Panc1 (cell line): ENCODE data around the gene TLK1. TPM values are rescaled to one million over a fixed set of nuclear protein-coding genes. Genes with fewer than 3 reads are reported as not detected.

Experiments
- ATAC-seq: fragments of 200-7000 bp; cut with Tn5 transposase; 2 replicates; pipeline ENCODE4 v1.9.1; 2020; ENCODE audit warnings: mild to moderate bottlenecking, moderate library complexity
- BruUV-seq: library from RNA; stranded (reverse); fragments of 400-500 nt; replicated peaks from 2 replicates; lab custom pipeline; 2021; lab: Mats Ljungman, UMichigan
- CTCF ChIA-PET: fragments of 300-600 bp; sonication (Branson Sonifier 250); formaldehyde crosslinking; loops from one replicate; lab custom pipeline; 2022; ENCODE audit warnings: antibody characterized with exemption; lab: Charles Lee
- POLR2A ChIA-PET: fragments of 300-600 bp; sonication (Branson Sonifier 250); formaldehyde crosslinking; loops from one replicate; lab custom pipeline; 2022; ENCODE audit warnings: antibody characterized with exemption; lab: Charles Lee
- DNase-seq: peaks from one replicate; pipeline ENCODE4 v3.0.0-alpha.2; 2010; ENCODE audit warnings: low read depth, low spot score
- H3K27ac ChIP-seq: 2 replicates; pipeline ENCODE4 v1.5.1; 2011; ENCODE audit warnings: mild to moderate bottlenecking, low read length, inconsistent platforms
- H3K27me3 ChIP-seq: fragments of 200-500 bp; sonication (Bioruptor generic); 2 replicates; pipeline ENCODE4 v1.6.0; 2014; ENCODE audit warnings: low read length, inconsistent platforms; ENCODE audit not compliant: control insufficient read depth, insufficient read depth
- H3K36me3 ChIP-seq: fragments of 200-500 bp; sonication (Bioruptor generic); 2 replicates; pipeline ENCODE4 v1.5.1; 2014; ENCODE audit warnings: inconsistent platforms, mild to moderate bottlenecking, low read length, moderate library complexity; ENCODE audit not compliant: control insufficient read depth, insufficient read depth
- H3K4me1 ChIP-seq: 2 replicates; pipeline ENCODE4 v1.5.1; 2011; ENCODE audit warnings: inconsistent platforms, mild to moderate bottlenecking, low read length, moderate library complexity; ENCODE audit not compliant: control insufficient read depth, insufficient read depth
- H3K4me3 ChIP-seq, 2 experiments: 2 replicates each; pipeline ENCODE4 v1.5.1; 2011 to 2012; ENCODE audit warnings: low read depth in 2 of 2, low read length in 2 of 2, mild to moderate bottlenecking in 2 of 2, inconsistent platforms in 1 of 2, moderate library complexity in 1 of 2
- H3K9me3 ChIP-seq: fragments of 200-500 bp; sonication (Bioruptor generic); 2 replicates; pipeline ENCODE4 v1.5.1; 2014; ENCODE audit warnings: low read depth, mild to moderate bottlenecking, inconsistent platforms, low read length, moderate library complexity; ENCODE audit not compliant: control insufficient read depth, insufficient read depth
- POLR2AphosphoS5 ChIP-seq: IDR thresholded peaks from 2 replicates; pipeline ENCODE4 v1.6.1; 2012; ENCODE audit warnings: mild to moderate bottlenecking, low read depth, low read length, moderate library complexity
- SIN3A ChIP-seq: IDR thresholded peaks from 2 replicates; pipeline ENCODE4 v1.6.1; 2012; ENCODE audit warnings: low read depth, mild to moderate bottlenecking, low read length, moderate library complexity, borderline replicate concordance; ENCODE audit not compliant: insufficient read depth
- TCF7L2 ChIP-seq: IDR thresholded peaks from 2 replicates; pipeline ENCODE4 v1.6.1; 2011; ENCODE audit warnings: mild to moderate bottlenecking, low read depth, low read length, inconsistent platforms
- in situ Hi-C: cut with HindIII; loops from 2 replicates; pipeline ENCODE4 v1.10.0; 2016; ENCODE audit warnings: low sequenced_read_pairs, low pct_unique_long_range_greater_than_20kb
- intact Hi-C: fragments of 100-400 bp; cut with micrococcal nuclease; formaldehyde crosslinking; loops from one replicate; pipeline ENCODE4 v1.10.0; 2022; ENCODE audit not compliant: unreplicated experiment
- total RNA-seq: library from RNA; stranded (reverse); gene quantifications from one replicate; pipeline ENCODE4 v1.2.1, GENCODE V29; 2021; ENCODE audit not compliant: unreplicated experiment
- TF ChIP-seq, protein P1 (sequence below), 2 experiments: IDR thresholded peaks; 2 replicates each; pipeline ENCODE4 v1.6.1; 2011 to 2012; ENCODE audit warnings: low read depth in 2 of 2, control low read depth in 1 of 2, low read length in 1 of 2, mild to moderate bottlenecking in 1 of 2, moderate library complexity in 1 of 2; ENCODE audit not compliant: insufficient read depth in 1 of 2
- TF ChIP-seq, protein P2 (sequence below): fragments of 450-650 bp; IDR thresholded peaks from 2 replicates; pipeline ENCODE4 v1.5.1; 2017; ENCODE audit warnings: mild to moderate bottlenecking

The TLK1 gene
- total RNA-seq, 1 experiment from 2014 or later: 92.9 TPM

DNA sequence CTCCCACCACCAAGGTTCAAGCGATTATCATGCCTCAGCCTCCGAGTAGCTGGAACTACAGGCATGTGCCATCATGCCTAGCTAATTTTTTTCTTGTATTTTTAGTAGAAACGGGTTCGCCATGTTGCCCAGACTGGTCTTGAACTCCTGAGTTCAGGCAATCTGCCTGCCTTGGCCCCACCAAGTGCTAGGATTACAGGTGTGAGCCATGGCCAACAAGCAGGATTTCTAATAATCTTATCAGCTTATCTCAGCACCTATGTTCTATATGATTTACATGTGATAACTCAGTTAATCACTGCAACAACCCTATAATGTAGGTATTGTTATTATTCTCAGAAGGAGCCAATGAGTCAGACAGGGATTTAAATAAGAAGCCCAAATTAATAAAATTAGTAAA is 151.3 kb downstream of the TLK1 start:
- Histone ChIP-seq H3K4me3 (no peak overlapping the region), H3K9me3 (no peaks in the 10 kb centered on the region), H3K36me3 (peaks cover 38% of the 10 kb centered on the region), H3K27ac (no peak overlapping the region), H3K27me3 (no peaks in the 10 kb centered on the region), H3K4me1 (no peaks in the 10 kb centered on the region)
- ATAC-seq: no peak
- CTCF ChIA-PET: no interaction called here
- DNase-seq: no peak
- in situ Hi-C loops (no loop called here), intact Hi-C loops (no loop called here)
- TF ChIP-seq SIN3A (no peak), POLR2AphosphoS5 (no peak)
- BruUV-seq: no TSS peak
- POLR2A ChIA-PET: no interaction called here

DNA sequence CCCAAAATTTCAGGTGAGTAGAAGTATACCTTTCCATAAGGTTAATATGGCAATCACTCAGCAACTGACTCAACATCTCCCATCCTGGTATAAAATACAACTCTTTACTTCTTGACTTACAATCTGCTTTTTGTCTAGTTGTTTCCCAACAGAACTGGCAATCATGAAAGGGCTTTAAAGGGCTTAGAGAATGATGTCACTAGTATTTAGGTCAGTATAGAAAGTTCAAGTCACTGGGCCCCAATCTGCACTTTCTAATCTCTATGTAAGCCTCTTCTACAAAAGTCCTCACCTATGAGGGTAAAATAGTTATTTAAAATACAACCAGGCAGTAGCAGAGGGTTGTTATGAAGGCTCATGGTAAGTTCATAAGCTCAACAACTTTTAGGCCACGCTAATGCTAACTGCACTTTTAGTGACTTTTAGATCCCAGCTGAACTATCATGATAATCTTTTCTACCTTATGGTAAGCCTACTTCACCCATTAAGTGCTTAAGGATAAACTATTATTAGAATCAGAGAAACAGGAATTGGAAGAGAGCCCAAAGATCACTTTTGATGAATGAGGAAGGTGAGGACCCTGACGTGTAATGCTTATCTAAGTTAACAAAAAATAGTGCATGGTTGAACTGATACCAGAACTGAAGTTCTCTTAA is 152.0 kb downstream of the TLK1 start:
- CTCF ChIA-PET: no interaction called here

More for the DNA sequence above, 152.0 kb downstream of the TLK1 start:
- ATAC-seq: no peak
- Histone ChIP-seq H3K36me3 (peaks cover 37% of the 10 kb centered on the region), H3K27me3 (no peaks in the 10 kb centered on the region), H3K4me3 (no peak overlapping the region), H3K9me3 (no peaks in the 10 kb centered on the region), H3K4me1 (no peaks in the 10 kb centered on the region), H3K27ac (no peak overlapping the region)
- no TSS peak for BruUV-seq
- POLR2A ChIA-PET: no interaction called here
- intact Hi-C loops (no loop called here), in situ Hi-C loops (no loop called here)
- no peak for DNase-seq
- TF ChIP-seq POLR2AphosphoS5 (no peak), SIN3A (no peak), TCF7L2 (no peak)
- TF ChIP-seq, protein P1, sequence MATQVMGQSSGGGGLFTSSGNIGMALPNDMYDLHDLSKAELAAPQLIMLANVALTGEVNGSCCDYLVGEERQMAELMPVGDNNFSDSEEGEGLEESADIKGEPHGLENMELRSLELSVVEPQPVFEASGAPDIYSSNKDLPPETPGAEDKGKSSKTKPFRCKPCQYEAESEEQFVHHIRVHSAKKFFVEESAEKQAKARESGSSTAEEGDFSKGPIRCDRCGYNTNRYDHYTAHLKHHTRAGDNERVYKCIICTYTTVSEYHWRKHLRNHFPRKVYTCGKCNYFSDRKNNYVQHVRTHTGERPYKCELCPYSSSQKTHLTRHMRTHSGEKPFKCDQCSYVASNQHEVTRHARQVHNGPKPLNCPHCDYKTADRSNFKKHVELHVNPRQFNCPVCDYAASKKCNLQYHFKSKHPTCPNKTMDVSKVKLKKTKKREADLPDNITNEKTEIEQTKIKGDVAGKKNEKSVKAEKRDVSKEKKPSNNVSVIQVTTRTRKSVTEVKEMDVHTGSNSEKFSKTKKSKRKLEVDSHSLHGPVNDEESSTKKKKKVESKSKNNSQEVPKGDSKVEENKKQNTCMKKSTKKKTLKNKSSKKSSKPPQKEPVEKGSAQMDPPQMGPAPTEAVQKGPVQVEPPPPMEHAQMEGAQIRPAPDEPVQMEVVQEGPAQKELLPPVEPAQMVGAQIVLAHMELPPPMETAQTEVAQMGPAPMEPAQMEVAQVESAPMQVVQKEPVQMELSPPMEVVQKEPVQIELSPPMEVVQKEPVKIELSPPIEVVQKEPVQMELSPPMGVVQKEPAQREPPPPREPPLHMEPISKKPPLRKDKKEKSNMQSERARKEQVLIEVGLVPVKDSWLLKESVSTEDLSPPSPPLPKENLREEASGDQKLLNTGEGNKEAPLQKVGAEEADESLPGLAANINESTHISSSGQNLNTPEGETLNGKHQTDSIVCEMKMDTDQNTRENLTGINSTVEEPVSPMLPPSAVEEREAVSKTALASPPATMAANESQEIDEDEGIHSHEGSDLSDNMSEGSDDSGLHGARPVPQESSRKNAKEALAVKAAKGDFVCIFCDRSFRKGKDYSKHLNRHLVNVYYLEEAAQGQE (IDR thresholded peaks at IDR 0.05; ENCODE audit: insufficient read depth in 1 of 2, low read depth in 2 of 2, low read length in 1 of 2): no peak
- TF ChIP-seq, protein P2, sequence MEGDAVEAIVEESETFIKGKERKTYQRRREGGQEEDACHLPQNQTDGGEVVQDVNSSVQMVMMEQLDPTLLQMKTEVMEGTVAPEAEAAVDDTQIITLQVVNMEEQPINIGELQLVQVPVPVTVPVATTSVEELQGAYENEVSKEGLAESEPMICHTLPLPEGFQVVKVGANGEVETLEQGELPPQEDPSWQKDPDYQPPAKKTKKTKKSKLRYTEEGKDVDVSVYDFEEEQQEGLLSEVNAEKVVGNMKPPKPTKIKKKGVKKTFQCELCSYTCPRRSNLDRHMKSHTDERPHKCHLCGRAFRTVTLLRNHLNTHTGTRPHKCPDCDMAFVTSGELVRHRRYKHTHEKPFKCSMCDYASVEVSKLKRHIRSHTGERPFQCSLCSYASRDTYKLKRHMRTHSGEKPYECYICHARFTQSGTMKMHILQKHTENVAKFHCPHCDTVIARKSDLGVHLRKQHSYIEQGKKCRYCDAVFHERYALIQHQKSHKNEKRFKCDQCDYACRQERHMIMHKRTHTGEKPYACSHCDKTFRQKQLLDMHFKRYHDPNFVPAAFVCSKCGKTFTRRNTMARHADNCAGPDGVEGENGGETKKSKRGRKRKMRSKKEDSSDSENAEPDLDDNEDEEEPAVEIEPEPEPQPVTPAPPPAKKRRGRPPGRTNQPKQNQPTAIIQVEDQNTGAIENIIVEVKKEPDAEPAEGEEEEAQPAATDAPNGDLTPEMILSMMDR: no peak
